Subcutaneous abdominal adipose tissue (tissue), 5 donors: ENCODE data around the gene VSTM2B.

Experiments used
- H3K27ac ChIP-seq: one replicate; pipeline ENCODE4 v1.7.0; 2013; ENCODE audit warnings: low read depth, mild to moderate bottlenecking, inconsistent platforms, low read length, moderate library complexity
- H3K27me3 ChIP-seq, 5 donors: one replicate each; pipeline ENCODE4 v1.7.0; 2013; ENCODE audit warnings: low read length in 5 of 5, inconsistent platforms in 1 of 5; ENCODE audit not compliant: control insufficient read depth in 5 of 5, insufficient read depth in 4 of 5
- H3K36me3 ChIP-seq, 5 donors: one replicate each; pipeline ENCODE4 v1.7.0; 2013; ENCODE audit warnings: low read length in 5 of 5; ENCODE audit not compliant: control insufficient read depth in 5 of 5, insufficient read depth in 5 of 5
- H3K4me1 ChIP-seq, 5 donors: one replicate each; pipeline ENCODE4 v1.7.0; 2013; ENCODE audit warnings: low read length in 5 of 5, mild to moderate bottlenecking in 3 of 5, moderate library complexity in 1 of 5; ENCODE audit not compliant: control insufficient read depth in 5 of 5, insufficient read depth in 5 of 5
- H3K4me3 ChIP-seq, 5 donors: one replicate each; pipeline ENCODE4 v1.7.0; 2013; ENCODE audit warnings: low read length in 5 of 5, low read depth in 1 of 5
- H3K9ac ChIP-seq, 5 donors: one replicate each; pipeline ENCODE4 v1.7.0; 2013; ENCODE audit warnings: low read length in 5 of 5, mild to moderate bottlenecking in 4 of 5, moderate library complexity in 3 of 5
- H3K9me3 ChIP-seq, 5 donors: one replicate each; pipeline ENCODE4 v1.7.0; 2013; ENCODE audit warnings: low read length in 5 of 5; ENCODE audit not compliant: control insufficient read depth in 5 of 5
- donor health status: healthy.
- donor health status: healthy.
- donor health status: healthy.
- donor health status: healthy.
- donor health status: healthy.

VSTM2B gene

GRCh38 chr19:29603308-29603707 is 77.5 kb downstream of the VSTM2B start:
- Histone ChIP-seq H3K9me3 (no peaks in the 10 kb centered on the region), H3K36me3 (no peaks in the 10 kb centered on the region), H3K27ac (no peak overlapping the region), H3K4me3 (no peak overlapping the region), H3K9ac (no peak overlapping the region), H3K4me1 (peaks cover 4 to 20% (median 16%) of the 10 kb centered on the region in 5 donors), H3K27me3 (peaks cover 0 to 6% (median 0%) of the 10 kb centered on the region in 5 donors)

GRCh38 chr19:29605653-29606419 is 80.0 kb downstream of the VSTM2B start, which contains the start of gene POP4:
TSS of gene POP4 (plus strand) at chr19:29606283. CDS start at chr19:29606319, 36 bp downstream.
- Histone ChIP-seq H3K9me3 (no peaks in the 10 kb centered on the region), H3K9ac (peak within 1 kb of the TSS; percentile 86 to 100 (median 96)), H3K36me3 (peaks cover 4 to 22% (median 18%) of the 10 kb centered on the region in 5 donors), H3K27ac (peak within 1 kb of the TSS; percentile 95), H3K27me3 (no peaks in the 10 kb centered on the region), H3K4me1 (peaks cover 4 to 22% (median 16%) of the 10 kb centered on the region in 5 donors), H3K4me3 (peak within 1 kb of the TSS; percentile 87 to 100 (median 100))

- Histone ChIP-seq H3K27ac (peak overlapping the region; percentile 95), H3K9me3 (no peaks in the 10 kb centered on the region), H3K36me3 (peaks cover 4 to 28% (median 22%) of the 10 kb centered on the region in 5 donors), H3K4me1 (peaks cover 4 to 22% (median 16%) of the 10 kb centered on the region in 5 donors), H3K27me3 (no peaks in the 10 kb centered on the region), H3K9ac (peak overlapping the region; percentile 86 to 100 (median 93)), H3K4me3 (peak overlapping the region; percentile 87 to 100 (median 100))
Observed at GRCh38 chr19:29606420-29606747, 80.6 kb downstream of the VSTM2B start.

- peaks cover 4 to 60% (median 53%) of the 10 kb centered on the region in 5 donors for H3K36me3 ChIP-seq
- H3K27me3 ChIP-seq, result no peaks in the 10 kb centered on the region
Observed at GRCh38 chr19:29609636-29610035, 83.8 kb downstream of the VSTM2B start.

GRCh38 chr19:29610213-29610573 is 84.4 kb downstream of the VSTM2B start:
- H3K9ac ChIP-seq, result no peak overlapping the region
- peaks cover 7 to 65% (median 57%) of the 10 kb centered on the region in 5 donors for H3K36me3 ChIP-seq
- no peaks in the 10 kb centered on the region for H3K27me3 ChIP-seq
- H3K9me3 ChIP-seq, result no peaks in the 10 kb centered on the region
- peaks cover 4 to 19% (median 13%) of the 10 kb centered on the region in 5 donors for H3K4me1 ChIP-seq
- no peak overlapping the region for H3K4me3 ChIP-seq
- no peak overlapping the region for H3K27ac ChIP-seq

More at GRCh38 chr19:29609636-29610035, 83.8 kb downstream of the VSTM2B start:
- Histone ChIP-seq H3K9ac (no peak overlapping the region), H3K4me1 (peaks cover 4 to 22% (median 16%) of the 10 kb centered on the region in 5 donors), H3K27ac (no peak overlapping the region), H3K9me3 (no peaks in the 10 kb centered on the region), H3K4me3 (no peak overlapping the region)

GRCh38 chr19:29610574-29611271 is 84.9 kb downstream of the VSTM2B start:
- peaks cover 2 to 14% (median 8%) of the 10 kb centered on the region in 5 donors for H3K4me1 ChIP-seq
- H3K27me3 ChIP-seq, result no peaks in the 10 kb centered on the region
- no peak overlapping the region for H3K27ac ChIP-seq
- H3K9me3 ChIP-seq, result no peaks in the 10 kb centered on the region
- peaks cover 11 to 71% (median 63%) of the 10 kb centered on the region in 5 donors for H3K36me3 ChIP-seq
- no peak overlapping the region for H3K4me3 ChIP-seq
- H3K9ac ChIP-seq, result no peak overlapping the region

DNA sequence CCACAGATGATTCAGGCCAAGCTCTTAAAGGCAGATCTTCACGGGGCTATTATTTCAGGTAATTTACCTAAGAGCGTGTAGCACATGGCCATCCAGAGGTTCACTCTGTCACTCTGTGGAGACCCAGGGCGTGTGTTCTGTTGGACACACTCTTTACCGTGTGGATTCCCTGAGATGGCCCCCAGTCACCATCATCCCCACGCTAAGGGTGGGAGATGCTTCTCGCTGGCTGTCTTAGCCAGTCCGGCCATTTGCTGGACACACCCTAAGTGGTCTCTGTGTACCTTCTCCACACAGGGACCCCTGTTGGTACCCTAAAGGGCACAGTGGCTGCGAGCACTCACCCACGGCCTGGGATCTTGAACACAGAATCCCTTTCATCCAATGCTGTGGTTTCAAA is 86.3 kb downstream of the VSTM2B start:
- Histone ChIP-seq H3K36me3 (peaks cover 11 to 84% (median 73%) of the 10 kb centered on the region in 5 donors), H3K9ac (peak overlapping the region in 1 of 5 donors; percentile 12), H3K27me3 (no peaks in the 10 kb centered on the region), H3K9me3 (no peaks in the 10 kb centered on the region), H3K4me3 (no peak overlapping the region), H3K27ac (no peak overlapping the region), H3K4me1 (peaks cover 0 to 4% (median 0%) of the 10 kb centered on the region in 5 donors)

DNA sequence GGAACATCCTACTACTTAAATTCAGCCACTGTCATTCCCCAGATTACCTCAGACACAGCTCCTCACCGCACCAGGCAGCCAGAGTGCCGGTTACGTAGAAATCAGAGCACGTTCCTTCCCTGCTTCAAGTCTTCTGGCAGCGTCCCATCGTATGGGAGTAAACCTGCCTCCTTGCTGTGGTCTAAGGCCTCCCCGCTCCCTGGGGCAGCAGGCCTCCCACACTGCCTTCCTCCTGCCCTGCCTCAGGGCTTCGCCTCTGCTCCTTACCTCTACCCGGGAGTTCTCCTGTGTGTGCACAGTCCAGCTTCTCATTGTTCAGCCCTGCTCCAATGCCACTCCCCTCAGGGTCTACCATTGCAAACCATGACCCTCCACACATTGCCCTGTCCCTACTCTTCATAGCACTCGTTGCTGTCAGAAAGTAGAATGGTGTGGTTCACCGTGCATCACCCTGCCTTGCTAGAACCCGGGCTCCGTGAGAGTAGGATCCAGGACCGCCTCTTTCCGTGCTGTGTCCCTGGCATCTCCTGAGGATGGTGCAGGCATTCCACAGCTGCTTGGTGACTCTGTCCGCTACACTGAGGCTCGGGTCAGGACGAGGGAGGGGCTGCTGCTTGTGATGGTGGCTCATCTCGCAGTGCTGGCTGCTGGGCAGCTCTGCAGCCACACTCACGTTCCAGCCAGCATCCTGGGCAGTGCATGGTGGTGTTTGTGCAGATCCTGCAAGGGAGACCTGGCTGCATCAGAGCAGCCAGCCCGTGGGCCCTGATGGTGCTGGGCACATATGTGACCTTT is 87.2 kb downstream of the VSTM2B start:
- peaks cover 0 to 10% (median 1%) of the 10 kb centered on the region in 5 donors for H3K4me1 ChIP-seq
- H3K4me3 ChIP-seq, result no peak overlapping the region
- peaks cover 11 to 84% (median 73%) of the 10 kb centered on the region in 5 donors for H3K36me3 ChIP-seq
- no peaks in the 10 kb centered on the region for H3K9me3 ChIP-seq
- H3K9ac ChIP-seq, result no peak overlapping the region
- H3K27me3 ChIP-seq, result no peaks in the 10 kb centered on the region
- no peak overlapping the region for H3K27ac ChIP-seq

DNA sequence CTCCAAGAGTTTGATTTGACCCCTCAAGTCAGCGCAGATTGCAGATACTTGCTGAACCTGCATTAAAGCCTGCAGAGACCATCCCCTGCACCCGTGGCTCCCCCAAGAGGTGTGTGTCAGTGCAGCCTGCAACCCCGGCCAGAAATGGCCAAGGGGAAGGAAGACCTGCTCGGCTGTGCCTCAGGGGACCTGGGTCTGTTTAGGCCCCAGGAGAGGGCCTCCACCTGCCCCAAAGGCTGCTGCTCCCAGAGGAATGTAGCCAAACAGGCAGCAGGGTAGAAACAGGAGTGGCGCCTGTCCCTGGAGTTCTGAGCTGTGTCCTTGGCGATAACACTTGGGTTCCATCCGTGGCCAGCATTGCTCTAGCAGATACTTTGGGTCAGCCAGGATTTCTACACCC is 88.3 kb downstream of the VSTM2B start:
- peaks cover 9 to 78% (median 68%) of the 10 kb centered on the region in 5 donors for H3K36me3 ChIP-seq
- peaks cover 0 to 10% (median 2%) of the 10 kb centered on the region in 5 donors for H3K4me1 ChIP-seq
- H3K27ac ChIP-seq, result no peak overlapping the region
- no peak overlapping the region for H3K9ac ChIP-seq
- H3K27me3 ChIP-seq, result no peaks in the 10 kb centered on the region
- no peaks in the 10 kb centered on the region for H3K9me3 ChIP-seq
- no peak overlapping the region for H3K4me3 ChIP-seq
